Measurements from ENCODE around the gene SFXN3.

Gene SFXN3

GRCh38 chr10:101089520-101090299, 58.7 kb downstream of the SFXN3 start:
- TF ChIP-seq PPARA (CRISPR knock-in tag; IDR thresholded peaks at IDR 0.05; ENCODE audit: borderline replicate concordance) = no peak
- no peak for TF ChIP-seq OSR1 (CRISPR knock-in tag; IDR thresholded peaks at IDR 0.05)

DNA sequence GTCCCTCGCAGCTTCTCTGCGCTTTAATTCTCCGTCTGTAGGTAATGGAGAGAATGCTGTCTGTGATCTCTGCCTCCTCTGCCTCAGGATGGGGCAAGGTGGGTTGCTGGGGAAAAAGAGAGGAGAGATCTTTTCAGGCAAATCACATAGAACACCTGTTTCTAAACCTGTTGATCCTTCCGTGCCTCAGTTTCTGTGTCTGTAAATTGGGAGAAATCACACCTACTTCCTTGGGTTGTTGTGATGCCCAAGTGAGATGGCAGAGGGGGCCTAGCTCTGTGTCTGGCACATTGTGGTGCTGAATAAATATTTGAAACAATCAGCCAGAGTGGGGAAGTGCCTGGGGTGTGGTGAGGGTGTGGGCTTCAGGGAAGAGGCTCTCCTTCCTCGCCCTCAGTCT, 59.6 kb downstream of the SFXN3 start:
- TF ChIP-seq TCF4 (CRISPR knock-in tag; IDR thresholded peaks at IDR 0.05; ENCODE audit: borderline replicate concordance) (no peak), ZNF8 (CRISPR knock-in tag; IDR thresholded peaks at IDR 0.05) (no peak), PPARA (CRISPR knock-in tag; IDR thresholded peaks at IDR 0.05; ENCODE audit: borderline replicate concordance) (no peak), ZC3H10 (CRISPR knock-in tag; IDR thresholded peaks at IDR 0.05) (no peak), RARB (CRISPR knock-in tag; IDR thresholded peaks at IDR 0.05) (no peak), CSDC2 (CRISPR knock-in tag; IDR thresholded peaks at IDR 0.05) (no peak), ESRRG (CRISPR knock-in tag; IDR thresholded peaks at IDR 0.05) (no peak), ZNF565 (CRISPR knock-in tag; conservative IDR thresholded peaks at IDR 0.05; ENCODE audit: low read depth) (no peak), BACH2 (CRISPR knock-in tag; IDR thresholded peaks at IDR 0.05; ENCODE audit: borderline replicate concordance) (no peak), OSR1 (CRISPR knock-in tag; IDR thresholded peaks at IDR 0.05) (no peak), ARNTL (CRISPR knock-in tag; IDR thresholded peaks at IDR 0.05; ENCODE audit: borderline replicate concordance, low read depth) (no peak)
- TF ChIP-seq, protein P1, sequence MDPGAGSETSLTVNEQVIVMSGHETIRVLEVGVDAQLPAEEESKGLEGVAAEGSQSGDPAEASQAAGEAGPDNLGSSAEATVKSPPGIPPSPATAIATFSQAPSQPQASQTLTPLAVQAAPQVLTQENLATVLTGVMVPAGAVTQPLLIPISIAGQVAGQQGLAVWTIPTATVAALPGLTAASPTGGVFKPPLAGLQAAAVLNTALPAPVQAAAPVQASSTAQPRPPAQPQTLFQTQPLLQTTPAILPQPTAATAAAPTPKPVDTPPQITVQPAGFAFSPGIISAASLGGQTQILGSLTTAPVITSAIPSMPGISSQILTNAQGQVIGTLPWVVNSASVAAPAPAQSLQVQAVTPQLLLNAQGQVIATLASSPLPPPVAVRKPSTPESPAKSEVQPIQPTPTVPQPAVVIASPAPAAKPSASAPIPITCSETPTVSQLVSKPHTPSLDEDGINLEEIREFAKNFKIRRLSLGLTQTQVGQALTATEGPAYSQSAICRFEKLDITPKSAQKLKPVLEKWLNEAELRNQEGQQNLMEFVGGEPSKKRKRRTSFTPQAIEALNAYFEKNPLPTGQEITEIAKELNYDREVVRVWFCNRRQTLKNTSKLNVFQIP (CRISPR knock-in tag; IDR thresholded peaks at IDR 0.05; ENCODE audit: borderline replicate concordance, low read depth) = no peak

More at GRCh38 chr10:101089520-101090299, 58.7 kb downstream of the SFXN3 start:
- ATAC-seq = no peak

More for the DNA sequence above, 59.6 kb downstream of the SFXN3 start:
- no peak for ATAC-seq
